K562 (cell line): Measurements from ENCODE around the gene AKT1S1. TPM values are rescaled to one million over a fixed set of nuclear protein-coding genes. Genes with fewer than 3 reads are reported as not detected.

Experiments
- ATAC-seq: fragments of 200-7000 bp; cut with Tn5 transposase; 3 replicates; pipeline ENCODE4 v1.9.1; 2020; ENCODE audit warnings: moderate library complexity
- BruUV-seq: library from RNA; stranded (reverse); fragments of 400-500 nt; replicated peaks from 2 replicates; lab custom pipeline; 2021; lab: Mats Ljungman, UMichigan
- CTCF ChIA-PET: fragments of 300-600 bp; formaldehyde crosslinking; extraction: SDS; loops from one replicate; lab custom pipeline; 2021; ENCODE audit warnings: low intra/inter-chr PET ratio; lab: Yijun Ruan, JAX
- POLR2A ChIA-PET: fragments of 300-600, 350-650 bp; sonication (Branson Sonifier 250); formaldehyde crosslinking; extraction: SDS; loops from one replicate; lab custom pipeline; 2021; ENCODE audit warnings: antibody characterized with exemption, inconsistent platforms; lab: Yijun Ruan, JAX
- DNase-seq, 4 experiments: peaks; one replicate each; pipeline versions ENCODE4 v3.0.0 to v3.0.0-alpha.2; 2011 to 2018; ENCODE audit warnings: low spot score in 3 of 4, mixed read lengths in 3 of 4; ENCODE audit errors: extremely low read depth in 1 of 4
- FAIRE-seq: peaks from 2 replicates; lab custom pipeline; 2011; peaks lifted over from hg19 to GRCh38; lab: Jason Lieb, UNC
- H2AFZ ChIP-seq: 2 replicates; pipeline ENCODE4 v1.6.0; 2011; ENCODE audit warnings: low read depth, low read length, control low read depth, inconsistent platforms
- H3K27ac ChIP-seq: fragments of 200-600 bp; 3 replicates; pipeline ENCODE4 v1.8.0; 2011; ENCODE audit warnings: low read depth, mild to moderate bottlenecking, control low read depth, inconsistent platforms, low read length, moderate library complexity, mixed read lengths; ENCODE audit errors: extremely low read depth
- H3K27me3 ChIP-seq, 2 experiments: fragments of 300-600 bp in 1 of 2; 2 replicates in 1 of 2; 3 replicates in 1 of 2; pipeline versions ENCODE4 v1.6.0 to v1.8.0; 2011; ENCODE audit warnings: inconsistent platforms in 2 of 2, low read length in 2 of 2, mild to moderate bottlenecking in 1 of 2, mixed read lengths in 1 of 2, moderate library complexity in 1 of 2; ENCODE audit not compliant: control insufficient read depth in 2 of 2, insufficient read depth in 2 of 2
- H3K36me3 ChIP-seq: fragments of 300-600 bp; 3 replicates; pipeline ENCODE4 v1.8.0; 2011; ENCODE audit warnings: mild to moderate bottlenecking, low read length, inconsistent platforms; ENCODE audit not compliant: control insufficient read depth, insufficient read depth
- H3K4me1 ChIP-seq, 2 experiments: fragments of 200-600 bp in 1 of 2; replicated peaks in 1 of 2; 2 replicates in 1 of 2; 3 replicates in 1 of 2; pipeline versions ENCODE4 v1.5.1 to v1.8.0; 2011; ENCODE audit warnings: inconsistent platforms in 2 of 2, low read length in 2 of 2, mild to moderate bottlenecking in 1 of 2, mixed read lengths in 1 of 2, moderate library complexity in 1 of 2; ENCODE audit not compliant: control insufficient read depth in 2 of 2, insufficient read depth in 2 of 2
- H3K4me2 ChIP-seq: 2 replicates; pipeline ENCODE4 v1.6.1; 2011; ENCODE audit warnings: low read length, control low read depth, inconsistent platforms, mixed read lengths; ENCODE audit not compliant: insufficient read depth
- H3K4me3 ChIP-seq: fragments of 200-600 bp; sonication (generic), shearing (Covaris generic); 2 replicates; pipeline ENCODE4 v1.5.1; 2016; ENCODE audit warnings: control low read depth, inconsistent platforms
- H3K79me2 ChIP-seq: fragments of 200-600 bp; 3 replicates; pipeline ENCODE4 v1.8.0; 2011; ENCODE audit warnings: low read length, inconsistent platforms; ENCODE audit not compliant: control insufficient read depth, insufficient read depth
- H3K9ac ChIP-seq, 2 experiments: 2 replicates each; pipeline versions ENCODE4 v1.6.0 to v1.6.1; 2011; ENCODE audit warnings: low read depth in 2 of 2, low read length in 2 of 2, control low read depth in 1 of 2, inconsistent platforms in 1 of 2, mild to moderate bottlenecking in 1 of 2, mixed read lengths in 1 of 2; ENCODE audit not compliant: insufficient read depth in 1 of 2
- H3K9me1 ChIP-seq: one replicate; pipeline ENCODE4 v1.6.0; 2011; ENCODE audit warnings: inconsistent platforms, mild to moderate bottlenecking, low read length, moderate library complexity; ENCODE audit not compliant: control insufficient read depth, insufficient read depth
- H3K9me3 ChIP-seq: replicated peaks from 2 replicates; pipeline ENCODE4 v1.5.1; 2011; ENCODE audit warnings: low read depth, low read length, inconsistent platforms; ENCODE audit not compliant: control insufficient read depth, insufficient read depth
- H4K20me1 ChIP-seq: replicated peaks from 2 replicates; pipeline ENCODE4 v1.6.1; 2011; ENCODE audit warnings: low read length, inconsistent platforms, mixed read lengths; ENCODE audit not compliant: control insufficient read depth, insufficient read depth
- CBFA2T2 ChIP-seq: fragments of 450-650 bp; conservative IDR thresholded peaks from 2 replicates; pipeline ENCODE4 v1.6.1; 2017; ENCODE audit warnings: mild to moderate bottlenecking
- GATAD2B ChIP-seq: fragments of 450-650 bp; IDR thresholded peaks from 2 replicates; pipeline ENCODE4 v1.6.1; 2017; ENCODE audit warnings: mild to moderate bottlenecking, borderline replicate concordance
- IFI16 ChIP-seq: fragments of 250-450 bp; sonication (Bioruptor Pico); IDR thresholded peaks from 2 replicates; pipeline ENCODE4 v2.1.2; 2022; ENCODE audit warnings: mild to moderate bottlenecking, inconsistent platforms
- MYBL2 ChIP-seq, 2 experiments: fragments of 450-650 bp in 1 of 2; sonication (generic) in 1 of 2; formaldehyde crosslinking in 1 of 2; IDR thresholded peaks; 2 replicates each; pipeline versions ENCODE4 v1.6.1 to v1.8.1; 2017 to 2022; ENCODE audit warnings: borderline replicate concordance in 1 of 2, inconsistent platforms in 1 of 2, low read depth in 1 of 2, mild to moderate bottlenecking in 1 of 2, missing genetic modification reagents in 1 of 2, moderate library complexity in 1 of 2
- NEUROD1 ChIP-seq: fragments of 150-350 bp; IDR thresholded peaks from 2 replicates; pipeline ENCODE4 v1.6.1; 2014; ENCODE audit warnings: borderline replicate concordance, low read length, low read depth; ENCODE audit not compliant: partially characterized antibody
- SLC30A9 ChIP-seq: fragments of 250-450 bp; sonication (Bioruptor Pico); IDR thresholded peaks from 2 replicates; pipeline ENCODE4 v1.8.0; 2022; ENCODE audit warnings: mild to moderate bottlenecking, moderate library complexity
- SMARCB1 ChIP-seq: IDR thresholded peaks from 2 replicates; pipeline ENCODE4 v1.6.1; 2011; ENCODE audit warnings: improper control_type of control experiment, low read depth; ENCODE audit not compliant: insufficient read length
- WGBS: fragments of 100-300 bp; shearing (Covaris generic); methylation state at CpG from one replicate; pipeline ENCODE4 v1.1.6; 2016; ENCODE audit warnings: low coverage, mixed read lengths; ENCODE audit not compliant: insufficient coverage; ENCODE audit errors: missing lambda C conversion rate; 5-methylcytosine and 5-hydroxymethylcytosine counted together
- in situ Hi-C: fragments of 300-500 bp; cut with MboI; formaldehyde crosslinking; loops from 4 replicates; pipeline ENCODE4 v1.15.0; 2018; ENCODE audit warnings: inconsistent platforms, mixed read lengths
- intact Hi-C: fragments of 100-400 bp; cut with micrococcal nuclease; formaldehyde crosslinking; loops from 2 replicates; pipeline ENCODE4 v1.14.2; 2022
- polyA plus RNA-seq, 8 experiments: library from polyadenylated mRNA; depleted of rRNA in 4 of 8; stranded (reverse) in 5 of 8; unstranded in 3 of 8; fragments of >200 nt; fragmentation: Nextera tagmentation in 2 of 8; fragmentation: Illumina TruSeq in 1 of 8; extraction: Ambion mirVana in 2 of 8; extraction: Trizol in 1 of 8; gene quantifications; 2 replicates each; pipeline versions ENCODE4 v1.2.1 to v1.2.3, GENCODE V29; 2011 to 2014; ENCODE audit warnings: inconsistent platforms in 1 of 8, missing spikeins in 1 of 8
- total RNA-seq, 7 experiments: library from RNA; depleted of rRNA in 6 of 7; stranded (reverse); fragments of >200 nt in 6 of 7; fragmentation: Illumina TruSeq in 2 of 7; extraction: Trizol in 2 of 7; gene quantifications; 2 replicates each; pipeline versions ENCODE4 v1.2.1 to v1.2.3, GENCODE V29; 2011 to 2021; ENCODE audit warnings: low replicate concordance in 1 of 7
- TF ChIP-seq, protein P1 (sequence below): fragments of 250-450 bp; sonication (Bioruptor Pico); IDR thresholded peaks from 2 replicates; pipeline ENCODE4 v1.4.0; 2020
- TF ChIP-seq, protein P2 (sequence below): IDR thresholded peaks from 2 replicates; pipeline ENCODE4 v1.6.1; 2016; ENCODE audit warnings: missing genetic modification characterization, missing compliant biosample characterization
- TF ChIP-seq, protein P3 (sequence below), 2 experiments: fragments of 450-650 bp in 1 of 2; IDR thresholded peaks; 2 replicates each; pipeline ENCODE4 v1.6.1; 2011 to 2017; ENCODE audit warnings: low read depth in 2 of 2, antibody characterized with exemption in 1 of 2, borderline replicate concordance in 1 of 2, low read length in 1 of 2, mild to moderate bottlenecking in 1 of 2, mixed read lengths in 1 of 2; ENCODE audit not compliant: control insufficient read depth in 1 of 2

The AKT1S1 gene
- total and polyA plus RNA-seq, 9 of the 15 experiments (the other 6 are each of a cell fraction or from before 2014, with no cell fraction given) = 1.2 to 50.3 (median 17.1) TPM

DNA sequence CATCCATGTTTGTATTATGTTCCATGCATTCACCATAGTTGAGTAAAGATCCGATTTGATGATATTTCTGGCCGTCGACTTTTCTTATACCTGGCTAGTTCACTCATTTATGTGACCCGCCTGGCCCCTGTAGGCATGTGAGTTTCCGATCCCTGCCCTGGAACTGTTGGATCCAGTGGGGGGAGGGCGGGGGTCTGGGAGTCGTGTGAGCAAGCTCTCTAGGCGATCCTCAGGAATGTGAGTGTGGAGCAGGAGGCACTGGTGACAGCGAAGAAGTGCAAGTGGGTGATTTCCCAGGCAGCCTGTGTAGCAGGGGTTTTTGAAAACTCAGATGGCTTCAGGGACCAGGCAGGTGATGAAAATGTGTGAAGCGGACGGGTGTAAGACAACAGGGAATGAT is 36.8 kb downstream of the AKT1S1 start:
- Histone ChIP-seq H3K9ac (peak overlapping the region in 1 of 2 experiments; percentile 43; a peak in 1 of 4 replicates), H3K27ac (no peak overlapping the region), H2AFZ (no peak overlapping the region), H3K4me2 (no peak overlapping the region), H3K27me3 (no peaks in the 10 kb centered on the region), H3K9me1 (peaks cover 2% of the 10 kb centered on the region), H3K36me3 (peaks cover 56% of the 10 kb centered on the region), H3K4me1 (peaks cover 0 to 23% of the 10 kb centered on the region in 2 experiments; a peak in 2 of 5 replicates), H4K20me1 (no peaks in the 10 kb centered on the region), H3K4me3 (no peak overlapping the region), H3K9me3 (no peaks in the 10 kb centered on the region), H3K79me2 (no peaks in the 10 kb centered on the region)
- in situ Hi-C loops (no loop called here), intact Hi-C loops (no loop called here)
- FAIRE-seq (no peak), ATAC-seq (no peak), DNase-seq (no peak)
- POLR2A ChIA-PET = interaction anchor here (2.2 kb wide), 1 partner anchor 10 kb away, joined by 7 read pairs; no protein-coding TSS in a partner anchor
- 95% methylated on average over 9 of the region's 11 CpGs for WGBS
- no TSS peak for BruUV-seq
- TF ChIP-seq, protein P1, sequence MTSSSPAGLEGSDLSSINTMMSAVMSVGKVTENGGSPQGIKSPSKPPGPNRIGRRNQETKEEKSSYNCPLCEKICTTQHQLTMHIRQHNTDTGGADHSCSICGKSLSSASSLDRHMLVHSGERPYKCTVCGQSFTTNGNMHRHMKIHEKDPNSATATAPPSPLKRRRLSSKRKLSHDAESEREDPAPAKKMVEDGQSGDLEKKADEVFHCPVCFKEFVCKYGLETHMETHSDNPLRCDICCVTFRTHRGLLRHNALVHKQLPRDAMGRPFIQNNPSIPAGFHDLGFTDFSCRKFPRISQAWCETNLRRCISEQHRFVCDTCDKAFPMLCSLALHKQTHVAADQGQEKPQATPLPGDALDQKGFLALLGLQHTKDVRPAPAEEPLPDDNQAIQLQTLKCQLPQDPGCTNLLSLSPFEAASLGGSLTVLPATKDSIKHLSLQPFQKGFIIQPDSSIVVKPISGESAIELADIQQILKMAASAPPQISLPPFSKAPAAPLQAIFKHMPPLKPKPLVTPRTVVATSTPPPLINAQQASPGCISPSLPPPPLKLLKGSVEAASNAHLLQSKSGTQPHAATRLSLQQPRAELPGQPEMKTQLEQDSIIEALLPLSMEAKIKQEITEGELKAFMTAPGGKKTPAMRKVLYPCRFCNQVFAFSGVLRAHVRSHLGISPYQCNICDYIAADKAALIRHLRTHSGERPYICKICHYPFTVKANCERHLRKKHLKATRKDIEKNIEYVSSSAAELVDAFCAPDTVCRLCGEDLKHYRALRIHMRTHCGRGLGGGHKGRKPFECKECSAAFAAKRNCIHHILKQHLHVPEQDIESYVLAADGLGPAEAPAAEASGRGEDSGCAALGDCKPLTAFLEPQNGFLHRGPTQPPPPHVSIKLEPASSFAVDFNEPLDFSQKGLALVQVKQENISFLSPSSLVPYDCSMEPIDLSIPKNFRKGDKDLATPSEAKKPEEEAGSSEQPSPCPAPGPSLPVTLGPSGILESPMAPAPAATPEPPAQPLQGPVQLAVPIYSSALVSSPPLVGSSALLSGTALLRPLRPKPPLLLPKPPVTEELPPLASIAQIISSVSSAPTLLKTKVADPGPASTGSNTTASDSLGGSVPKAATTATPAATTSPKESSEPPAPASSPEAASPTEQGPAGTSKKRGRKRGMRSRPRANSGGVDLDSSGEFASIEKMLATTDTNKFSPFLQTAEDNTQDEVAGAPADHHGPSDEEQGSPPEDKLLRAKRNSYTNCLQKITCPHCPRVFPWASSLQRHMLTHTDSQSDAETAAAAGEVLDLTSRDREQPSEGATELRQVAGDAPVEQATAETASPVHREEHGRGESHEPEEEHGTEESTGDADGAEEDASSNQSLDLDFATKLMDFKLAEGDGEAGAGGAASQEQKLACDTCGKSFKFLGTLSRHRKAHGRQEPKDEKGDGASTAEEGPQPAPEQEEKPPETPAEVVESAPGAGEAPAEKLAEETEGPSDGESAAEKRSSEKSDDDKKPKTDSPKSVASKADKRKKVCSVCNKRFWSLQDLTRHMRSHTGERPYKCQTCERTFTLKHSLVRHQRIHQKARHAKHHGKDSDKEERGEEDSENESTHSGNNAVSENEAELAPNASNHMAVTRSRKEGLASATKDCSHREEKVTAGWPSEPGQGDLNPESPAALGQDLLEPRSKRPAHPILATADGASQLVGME (CRISPR knock-in tag) = no peak
- TF ChIP-seq CBFA2T2 = no peak
- no peak for TF ChIP-seq GATAD2B
- no peak for TF ChIP-seq SLC30A9 (CRISPR knock-in tag)
- TF ChIP-seq IFI16 = no peak
- TF ChIP-seq, protein P2, sequence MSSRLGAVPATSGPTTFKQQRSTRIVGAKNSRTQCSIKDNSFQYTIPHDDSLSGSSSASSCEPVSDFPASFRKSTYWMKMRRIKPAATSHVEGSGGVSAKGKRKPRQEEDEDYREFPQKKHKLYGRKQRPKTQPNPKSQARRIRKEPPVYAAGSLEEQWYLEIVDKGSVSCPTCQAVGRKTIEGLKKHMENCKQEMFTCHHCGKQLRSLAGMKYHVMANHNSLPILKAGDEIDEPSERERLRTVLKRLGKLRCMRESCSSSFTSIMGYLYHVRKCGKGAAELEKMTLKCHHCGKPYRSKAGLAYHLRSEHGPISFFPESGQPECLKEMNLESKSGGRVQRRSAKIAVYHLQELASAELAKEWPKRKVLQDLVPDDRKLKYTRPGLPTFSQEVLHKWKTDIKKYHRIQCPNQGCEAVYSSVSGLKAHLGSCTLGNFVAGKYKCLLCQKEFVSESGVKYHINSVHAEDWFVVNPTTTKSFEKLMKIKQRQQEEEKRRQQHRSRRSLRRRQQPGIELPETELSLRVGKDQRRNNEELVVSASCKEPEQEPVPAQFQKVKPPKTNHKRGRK (tag) = no peak
- no peak for TF ChIP-seq SMARCB1
- no peak for TF ChIP-seq NEUROD1
- TF ChIP-seq MYBL2 (IDR thresholded peaks at IDR 0.05; ENCODE audit: low read depth) = no peak
- TF ChIP-seq MYBL2 (CRISPR knock-in tag; IDR thresholded peaks at IDR 0.05; ENCODE audit: borderline replicate concordance) = no peak
- TF ChIP-seq, protein P3, sequence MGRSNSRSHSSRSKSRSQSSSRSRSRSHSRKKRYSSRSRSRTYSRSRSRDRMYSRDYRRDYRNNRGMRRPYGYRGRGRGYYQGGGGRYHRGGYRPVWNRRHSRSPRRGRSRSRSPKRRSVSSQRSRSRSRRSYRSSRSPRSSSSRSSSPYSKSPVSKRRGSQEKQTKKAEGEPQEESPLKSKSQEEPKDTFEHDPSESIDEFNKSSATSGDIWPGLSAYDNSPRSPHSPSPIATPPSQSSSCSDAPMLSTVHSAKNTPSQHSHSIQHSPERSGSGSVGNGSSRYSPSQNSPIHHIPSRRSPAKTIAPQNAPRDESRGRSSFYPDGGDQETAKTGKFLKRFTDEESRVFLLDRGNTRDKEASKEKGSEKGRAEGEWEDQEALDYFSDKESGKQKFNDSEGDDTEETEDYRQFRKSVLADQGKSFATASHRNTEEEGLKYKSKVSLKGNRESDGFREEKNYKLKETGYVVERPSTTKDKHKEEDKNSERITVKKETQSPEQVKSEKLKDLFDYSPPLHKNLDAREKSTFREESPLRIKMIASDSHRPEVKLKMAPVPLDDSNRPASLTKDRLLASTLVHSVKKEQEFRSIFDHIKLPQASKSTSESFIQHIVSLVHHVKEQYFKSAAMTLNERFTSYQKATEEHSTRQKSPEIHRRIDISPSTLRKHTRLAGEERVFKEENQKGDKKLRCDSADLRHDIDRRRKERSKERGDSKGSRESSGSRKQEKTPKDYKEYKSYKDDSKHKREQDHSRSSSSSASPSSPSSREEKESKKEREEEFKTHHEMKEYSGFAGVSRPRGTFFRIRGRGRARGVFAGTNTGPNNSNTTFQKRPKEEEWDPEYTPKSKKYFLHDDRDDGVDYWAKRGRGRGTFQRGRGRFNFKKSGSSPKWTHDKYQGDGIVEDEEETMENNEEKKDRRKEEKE (IDR thresholded peaks at IDR 0.05; ENCODE audit: borderline replicate concordance in 1 of 2, control insufficient read depth in 1 of 2, low read depth in 2 of 2, low read length in 1 of 2) = no peak
- CTCF ChIA-PET = no interaction called here
